NCI-H345 treated with DMSO at 0.1 percent for 48 hours (cell line): Measurements from ENCODE around the gene CFAP61.
A peak's percentile ranks its signal among the peaks of the same experiment; 100 is the strongest.
"Not testable (repeated sequence)": the region's sequence is repeated elsewhere in the genome, so short reads cannot be mapped to it uniquely, and the experiment has no call there.

Experiments used
- DNase-seq: peaks from one replicate; lab custom pipeline; 2025; ENCODE audit not compliant: unreplicated experiment; lab: John Stamatoyannopoulos, UW

Gene CFAP61

DNA sequence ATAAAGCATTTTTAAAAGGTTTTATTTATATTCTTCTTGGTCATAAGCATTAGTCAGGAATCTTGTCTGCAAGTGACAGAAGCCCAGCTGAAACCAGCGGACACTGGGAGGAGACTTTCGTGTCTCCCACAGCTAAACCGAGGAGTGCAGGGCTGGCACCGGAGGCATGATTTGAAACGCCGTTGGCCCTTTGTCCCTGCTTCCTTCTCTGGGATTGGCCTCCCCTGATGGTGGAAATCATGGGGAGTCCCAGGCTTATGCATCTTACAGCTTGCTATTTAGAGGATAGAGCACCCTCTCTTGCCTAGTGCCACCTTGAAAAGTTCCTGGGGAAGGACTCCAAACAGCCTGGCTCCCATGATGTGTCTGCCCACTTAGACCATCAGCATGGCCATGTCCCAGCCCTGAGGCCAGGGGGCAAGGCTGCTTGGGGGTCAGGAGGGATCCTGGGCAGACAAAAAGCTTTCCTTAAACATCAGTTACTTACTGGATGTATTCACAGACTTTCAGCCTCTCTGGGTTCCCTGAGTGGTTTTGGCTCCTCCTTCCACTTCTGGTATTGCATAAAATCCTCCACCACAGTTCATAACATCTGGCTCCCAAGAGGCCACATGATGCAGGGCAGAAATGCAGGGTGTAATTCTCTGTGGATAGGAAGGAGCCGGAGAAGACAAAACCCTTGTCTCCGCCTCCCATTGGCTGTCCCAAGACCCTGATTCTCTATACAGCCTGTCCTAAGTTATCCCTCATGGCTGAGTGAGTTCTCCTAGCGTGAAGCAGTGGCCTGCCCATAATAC is 266.2 kb downstream of the CFAP61 start:
- no peak for DNase-seq

DNA sequence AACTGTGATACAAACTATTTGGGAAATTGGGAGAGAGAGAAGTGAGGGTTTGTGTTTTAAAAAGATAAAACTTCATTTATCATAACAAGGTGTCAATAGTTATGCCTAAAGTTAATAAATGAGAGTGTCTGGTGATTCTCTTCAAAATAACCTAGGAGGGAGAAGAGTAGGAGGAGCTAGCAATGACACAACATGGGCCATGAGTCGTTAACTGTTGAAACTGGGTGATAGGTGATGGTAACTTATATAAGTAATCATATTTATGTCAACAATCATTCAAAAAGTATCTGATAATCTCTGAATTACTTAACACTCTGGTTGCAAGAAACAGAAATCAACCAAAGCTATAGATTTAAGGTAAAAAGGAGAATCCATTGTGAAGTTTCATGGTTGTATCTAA is 268.8 kb downstream of the CFAP61 start:
- no peak for DNase-seq

DNA sequence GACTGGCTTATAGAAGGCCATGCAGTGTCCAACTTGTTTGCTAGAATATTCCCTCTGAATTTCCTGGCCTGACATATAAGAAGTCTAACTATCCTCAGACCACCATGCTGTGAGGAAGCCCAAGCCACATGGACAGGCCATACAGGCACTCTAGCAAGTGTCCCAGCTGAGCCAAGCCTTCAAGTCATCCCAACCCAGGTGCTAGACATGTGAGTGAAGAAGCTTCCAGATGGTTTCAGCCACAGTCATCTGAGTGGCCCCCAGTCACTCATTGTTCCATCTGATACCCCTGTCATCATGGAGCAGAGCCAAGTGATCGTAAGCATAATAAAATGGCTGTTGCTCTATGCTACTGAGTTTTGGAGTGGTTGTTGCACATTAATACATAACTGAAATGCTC is 269.6 kb downstream of the CFAP61 start:
- DNase-seq: no peak

DNA sequence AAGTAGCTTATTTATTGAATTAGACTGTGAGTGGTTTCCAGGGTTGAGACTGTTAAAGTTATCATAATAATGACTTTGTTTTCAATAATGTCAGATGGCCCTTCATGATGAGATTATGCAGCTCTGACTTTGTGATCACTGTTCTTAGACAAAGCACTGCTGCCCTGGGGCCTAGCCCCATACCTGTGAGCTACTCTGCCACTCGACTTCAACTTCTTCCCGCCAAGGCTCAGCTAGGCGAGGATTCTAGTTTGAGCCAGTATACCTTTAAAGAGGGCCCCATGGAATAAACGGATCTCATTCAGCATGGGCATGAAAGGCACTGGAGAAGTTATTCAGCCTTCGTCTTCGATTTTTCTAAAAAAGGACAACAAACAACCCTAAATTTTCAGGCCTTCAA is 270.6 kb downstream of the CFAP61 start:
- DNase-seq: no peak

DNA sequence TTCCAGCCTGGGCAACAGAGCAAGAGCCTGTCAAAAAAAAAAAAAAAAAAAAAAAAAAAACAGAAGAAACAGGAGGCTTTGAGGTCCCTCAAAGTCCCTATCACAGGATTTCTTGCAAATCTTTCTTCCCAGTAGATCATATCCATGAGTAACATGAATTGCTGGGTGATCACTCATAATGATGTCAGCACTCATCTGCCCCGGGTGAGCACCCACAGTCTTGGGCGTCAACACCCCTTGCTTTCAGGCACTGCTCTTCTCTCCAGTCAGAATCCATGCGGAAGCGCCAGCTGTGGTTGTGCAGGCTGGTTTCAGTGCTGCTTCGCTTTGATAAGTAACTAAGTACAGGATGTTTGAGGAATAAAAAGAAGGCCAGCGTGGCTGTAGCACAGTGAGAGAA is 275.4 kb downstream of the CFAP61 start:
- DNase-seq: no peak

DNA sequence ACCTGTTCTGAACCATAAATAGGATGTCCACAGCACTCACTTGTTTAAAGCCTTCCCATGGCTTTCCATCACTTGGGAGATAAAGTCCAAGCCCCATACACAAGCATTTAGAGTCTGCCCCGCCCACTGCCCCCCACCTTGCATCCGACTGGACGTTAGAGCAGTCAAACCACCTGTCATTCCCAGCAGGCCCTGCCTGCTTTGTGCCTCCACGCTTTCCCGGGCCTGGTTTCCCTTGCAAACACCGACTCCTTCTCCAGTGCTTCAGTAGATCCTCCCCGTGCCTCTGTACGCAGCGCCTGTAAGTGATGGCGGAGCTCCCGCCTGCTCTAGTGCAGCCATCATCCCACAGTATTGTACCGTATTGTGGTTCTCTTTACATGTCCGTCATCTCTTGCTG is 277.2 kb downstream of the CFAP61 start:
- DNase-seq: no peak

DNA sequence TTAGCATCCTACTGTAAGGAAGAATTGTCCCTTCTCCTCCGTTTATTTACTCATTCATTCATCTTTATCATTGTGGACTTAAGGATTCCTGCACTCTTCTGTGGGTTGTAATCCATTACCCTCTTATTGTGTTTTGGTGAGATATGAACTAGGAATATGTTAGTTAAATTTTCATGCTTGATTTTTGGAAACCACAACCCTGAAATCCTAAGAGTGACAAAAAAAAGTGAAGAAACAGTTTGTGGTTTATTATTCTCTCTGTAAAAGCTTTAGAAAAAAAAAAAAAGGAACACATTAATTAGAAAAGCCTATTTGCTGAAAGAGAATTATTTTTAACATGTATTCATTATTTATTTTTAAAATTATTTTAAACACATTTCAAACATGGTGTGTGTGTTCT is 278.8 kb downstream of the CFAP61 start:
- no peak for DNase-seq

DNA sequence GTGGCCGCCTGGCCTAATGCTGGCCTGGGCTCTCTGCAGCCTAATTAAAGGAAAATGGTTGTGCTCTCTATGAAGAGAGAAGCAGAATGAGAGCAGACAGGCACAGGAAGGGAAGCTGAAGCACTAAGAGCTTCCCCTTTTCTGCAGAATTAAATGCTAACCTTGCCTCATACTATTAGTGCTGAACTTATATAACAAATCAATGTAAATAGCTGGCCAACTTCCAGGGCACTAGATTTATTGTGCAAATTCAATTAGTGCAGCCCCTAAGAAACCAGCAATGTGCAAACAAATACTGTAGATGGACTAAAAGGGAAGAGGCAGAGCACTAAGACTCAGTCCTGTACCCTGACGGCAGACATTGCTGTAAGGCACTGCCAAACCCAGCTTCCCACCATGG is 279.5 kb downstream of the CFAP61 start:
- DNase-seq: no peak

DNA sequence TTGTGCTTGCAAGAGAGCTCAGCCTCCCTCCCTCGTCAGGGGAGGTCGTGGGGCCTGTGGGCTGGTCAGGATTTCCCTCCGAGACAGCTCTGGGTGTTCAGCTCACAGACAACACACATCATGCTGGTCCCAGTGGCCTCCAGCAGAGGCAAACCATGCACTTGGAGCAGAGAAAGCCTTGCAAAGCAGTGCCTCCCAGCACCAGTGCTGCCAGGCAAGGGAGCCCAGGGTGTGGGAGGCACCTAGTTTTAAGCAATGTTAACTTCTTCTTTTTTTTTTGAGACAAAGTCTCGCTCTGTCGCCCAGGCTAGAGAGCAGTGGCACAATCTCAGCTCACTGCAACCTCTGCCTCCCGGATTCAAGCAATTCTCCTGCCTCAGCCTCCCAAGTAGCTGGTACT is 281.5 kb downstream of the CFAP61 start:
- DNase-seq: no peak

DNA sequence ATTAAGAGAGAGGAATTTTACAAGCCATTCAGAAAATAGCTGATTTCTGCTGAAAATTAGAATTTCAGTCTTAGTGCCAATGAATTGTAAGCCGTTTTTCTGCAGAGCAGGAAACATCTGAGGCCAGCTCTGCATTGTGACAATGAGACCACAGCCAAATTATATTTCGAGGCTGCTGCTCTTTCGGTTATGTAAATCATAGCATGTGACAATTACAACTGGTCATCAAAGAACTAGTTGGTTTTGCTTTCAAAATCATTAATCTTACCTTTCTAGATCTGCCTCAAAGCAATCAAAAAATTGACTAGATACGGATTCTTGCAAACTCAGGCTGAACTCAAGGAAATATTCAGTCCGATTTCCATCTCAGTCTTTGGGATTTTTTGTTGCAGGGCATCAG is 282.2 kb downstream of the CFAP61 start:
- DNase-seq: no peak

DNA sequence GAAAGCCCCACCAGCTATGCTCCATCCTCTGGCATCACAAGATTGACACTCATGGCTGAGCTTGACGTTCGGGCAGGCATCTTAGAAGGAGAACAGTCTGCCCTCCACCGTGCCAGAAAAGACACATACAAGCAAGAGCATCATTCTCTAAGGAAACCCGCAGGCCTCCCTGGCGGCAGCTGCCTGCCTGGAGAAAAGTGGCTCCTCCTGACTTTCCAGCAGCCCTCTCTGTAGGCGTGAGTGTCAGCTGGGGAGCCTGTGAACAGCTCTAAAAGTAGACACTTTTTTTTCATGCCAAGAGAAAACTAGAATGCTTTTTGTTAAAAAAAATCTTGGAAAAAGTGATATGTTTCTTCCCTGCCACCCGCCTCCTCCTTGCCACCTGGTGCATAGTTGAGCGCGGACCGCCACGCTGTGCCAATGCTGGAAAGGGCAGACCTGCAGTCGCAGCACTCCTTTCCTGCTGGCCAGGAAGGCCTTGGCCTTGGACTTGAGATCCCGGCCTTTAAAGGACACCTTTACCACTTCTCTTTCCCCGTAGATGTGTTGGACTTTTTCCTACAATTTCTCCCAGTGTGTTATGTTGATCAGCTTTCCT is 285.9 kb downstream of the CFAP61 start:
- no peak for DNase-seq

DNA sequence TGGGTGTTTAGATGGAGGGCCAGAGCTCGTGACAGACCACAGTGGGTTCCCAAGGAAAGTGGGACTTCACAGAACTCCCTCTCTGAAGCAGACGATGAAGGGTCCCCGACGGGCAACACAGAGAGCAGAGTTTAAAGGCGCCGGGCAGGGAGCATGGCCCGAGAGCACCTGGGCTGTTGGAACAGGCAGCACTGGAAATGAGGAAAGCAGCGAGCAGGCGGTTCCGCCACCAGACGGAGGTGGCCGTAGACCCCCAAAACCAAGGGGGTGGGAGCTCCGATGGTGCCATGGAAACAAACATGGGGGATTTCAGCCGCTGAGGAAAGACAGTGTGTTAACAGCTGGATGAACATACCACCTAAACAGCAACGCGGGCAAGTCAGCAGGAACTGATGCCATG is 288.1 kb downstream of the CFAP61 start:
- DNase-seq: no peak

DNA sequence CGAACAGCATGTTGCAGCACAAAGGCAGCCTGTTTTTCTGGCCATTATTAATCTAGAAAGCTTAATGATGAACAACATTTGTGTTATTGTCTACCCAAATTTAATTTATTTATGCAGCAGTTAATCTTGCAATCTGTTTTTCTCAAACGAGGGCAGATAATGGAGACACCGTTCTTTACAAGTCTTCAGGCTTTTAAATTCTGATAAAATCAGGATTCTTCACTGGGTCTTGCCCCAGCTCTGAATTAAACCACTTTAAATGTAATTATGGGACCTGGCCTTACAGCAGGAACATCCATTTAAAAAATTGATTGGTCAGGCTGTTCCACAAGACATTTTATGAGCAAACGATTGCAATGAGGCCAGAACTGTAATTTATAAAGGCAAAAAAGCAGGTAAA is 289.0 kb downstream of the CFAP61 start:
- no peak for DNase-seq

DNA sequence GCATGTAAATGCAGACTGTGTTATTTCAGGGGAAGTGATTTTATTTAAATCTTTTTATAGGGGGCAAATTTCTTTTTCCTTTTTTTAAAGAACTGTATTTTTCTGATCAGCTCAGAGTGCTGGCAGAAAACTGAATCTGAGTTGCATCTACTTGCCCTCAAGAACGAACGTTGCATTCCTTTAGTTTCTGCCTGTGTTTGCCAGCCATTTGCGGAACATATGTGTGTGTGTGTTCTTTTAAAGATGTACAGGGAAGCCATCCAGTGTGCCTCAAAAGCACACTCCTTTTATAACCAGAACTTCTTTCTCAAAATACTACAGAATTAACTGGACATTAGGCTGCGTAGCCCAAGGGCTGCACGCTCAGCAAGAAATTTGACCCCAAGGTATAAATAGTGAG is 289.7 kb downstream of the CFAP61 start:
- DNase-seq: no peak

DNA sequence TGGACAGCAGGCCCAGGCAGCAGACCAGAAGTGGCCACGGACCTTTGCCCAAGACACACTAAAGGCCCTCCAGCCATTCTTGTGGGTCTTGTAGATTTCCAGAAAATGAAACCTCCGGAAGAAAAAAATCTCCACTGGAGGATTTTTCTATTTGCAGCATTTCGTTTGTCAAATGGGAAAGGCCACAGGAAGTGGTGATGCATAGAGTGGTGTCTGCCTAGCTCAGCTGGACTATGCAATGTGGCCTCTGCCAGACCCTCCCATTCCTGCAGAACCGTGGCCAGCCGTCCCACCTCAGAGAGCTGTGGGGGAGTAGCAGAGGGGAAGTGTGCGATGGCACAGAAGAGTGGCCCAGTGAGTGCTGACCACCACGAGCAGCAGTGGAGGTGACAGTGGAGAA is 291.6 kb downstream of the CFAP61 start:
- no peak for DNase-seq

DNA sequence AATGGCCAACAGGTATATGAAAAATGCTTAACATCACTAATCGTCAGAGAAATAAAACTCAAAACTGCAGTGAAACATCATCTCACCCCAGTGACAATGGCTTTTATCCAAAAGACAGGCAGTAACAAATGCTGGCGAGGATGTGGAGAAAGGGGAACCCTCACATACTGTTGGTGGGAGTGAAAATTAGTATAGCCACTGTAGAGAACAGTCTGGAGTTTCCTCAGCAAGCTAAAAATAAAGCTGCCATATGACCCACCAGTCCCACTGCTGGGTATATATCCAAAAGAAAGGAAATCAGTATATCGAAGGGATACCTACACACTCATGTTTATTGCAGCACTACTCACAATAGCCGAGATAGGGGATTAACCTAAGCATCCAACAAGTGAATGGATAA is 292.1 kb downstream of the CFAP61 start:
- DNase-seq: no peak

DNA sequence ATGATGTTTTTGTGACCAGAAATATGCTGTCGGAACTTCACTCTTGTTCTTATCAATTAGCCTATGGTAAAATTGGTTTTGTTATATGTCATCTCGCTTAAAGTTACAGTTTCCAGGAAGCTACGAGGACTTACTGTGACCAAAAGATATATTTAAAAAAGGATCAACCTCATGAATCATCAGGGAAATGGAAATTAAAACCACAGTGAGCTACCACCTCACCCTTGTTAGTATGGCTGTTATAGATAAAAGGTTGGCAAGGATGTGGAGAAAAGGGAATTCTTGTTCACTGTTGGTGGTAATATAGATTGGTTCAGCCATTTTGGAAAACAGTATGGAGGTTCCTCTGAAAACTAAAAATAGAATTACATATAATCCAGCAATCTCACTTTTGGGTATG is 301.2 kb downstream of the CFAP61 start:
- no peak for DNase-seq

DNA sequence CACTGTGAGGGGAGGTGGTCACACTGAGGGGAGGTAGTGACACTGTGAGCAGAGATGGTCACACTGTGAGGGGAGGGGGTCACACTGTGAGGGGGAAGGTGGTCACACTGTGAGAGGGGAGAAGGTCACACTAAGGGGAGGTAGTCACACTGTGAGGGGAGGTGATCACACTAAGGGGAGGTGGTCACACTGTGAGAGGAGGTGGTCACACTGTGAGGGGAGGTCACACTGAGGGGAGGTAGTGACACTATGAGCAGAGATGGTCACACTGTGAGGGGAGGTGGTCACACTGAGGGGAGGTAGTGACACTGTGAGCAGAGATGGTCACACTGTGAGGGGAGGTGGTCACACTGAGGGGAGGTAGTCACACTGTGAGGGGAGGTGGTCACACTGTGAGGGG is 303.2 kb downstream of the CFAP61 start:
- not testable (repeated sequence) for DNase-seq

DNA sequence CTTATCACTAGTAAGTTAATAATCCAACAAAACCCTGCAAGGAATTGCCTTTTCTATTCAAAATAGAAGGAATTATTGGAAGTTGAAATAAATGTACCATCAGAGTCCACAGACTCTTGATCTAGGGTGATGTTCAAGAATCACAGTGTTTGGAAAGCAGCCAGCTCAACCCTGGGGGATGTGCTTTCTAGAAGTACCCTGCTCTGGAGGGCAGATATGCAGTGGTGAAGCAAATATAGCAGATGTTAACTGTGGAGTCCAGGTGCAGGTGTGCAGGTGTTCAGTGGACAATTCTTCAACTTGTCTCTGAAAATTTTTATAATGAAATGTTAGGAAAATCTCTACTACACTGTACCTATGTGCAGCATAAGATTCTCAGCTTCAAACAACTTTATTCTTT is 306.5 kb downstream of the CFAP61 start:
- DNase-seq: peak; percentile 87

DNA sequence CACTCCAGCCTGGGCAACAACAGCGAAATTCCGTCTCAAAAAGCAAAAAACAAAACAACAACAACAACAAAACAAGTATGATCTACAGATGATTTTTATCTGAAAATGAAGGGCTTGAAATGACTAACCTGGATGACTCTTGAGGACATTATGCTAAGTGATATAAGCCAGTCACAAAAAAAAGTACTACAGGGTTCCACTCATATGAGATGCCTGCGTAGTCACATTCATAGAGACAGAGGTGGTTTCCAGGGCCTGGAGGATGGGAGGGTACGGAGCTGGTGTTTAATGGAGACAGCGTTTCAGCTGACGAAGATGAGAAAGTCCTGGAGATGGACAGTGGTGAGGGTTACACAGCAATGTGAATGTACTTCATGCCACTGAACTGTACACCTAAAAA is 307.3 kb downstream of the CFAP61 start:
- DNase-seq: no peak

DNA sequence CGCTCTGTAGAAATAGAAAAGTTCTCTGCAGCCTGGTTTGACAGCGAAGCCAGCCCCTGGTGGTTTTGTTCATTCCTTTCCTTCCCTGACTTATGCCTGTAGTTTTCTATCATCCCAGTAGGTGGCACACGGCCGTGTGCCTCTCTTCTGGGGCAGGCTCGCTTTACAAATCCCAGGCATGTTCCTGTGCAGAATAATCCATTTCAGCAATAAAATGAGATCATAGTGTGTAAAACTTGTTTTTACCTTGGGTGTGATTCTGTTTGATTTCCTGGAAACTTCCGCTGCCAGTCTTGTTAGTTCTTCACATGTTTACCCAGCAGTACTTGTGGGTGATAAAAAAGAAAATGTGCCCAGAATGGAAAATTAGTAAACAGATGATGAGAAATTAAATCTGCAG is 308.1 kb downstream of the CFAP61 start:
- peak; percentile 67 for DNase-seq

DNA sequence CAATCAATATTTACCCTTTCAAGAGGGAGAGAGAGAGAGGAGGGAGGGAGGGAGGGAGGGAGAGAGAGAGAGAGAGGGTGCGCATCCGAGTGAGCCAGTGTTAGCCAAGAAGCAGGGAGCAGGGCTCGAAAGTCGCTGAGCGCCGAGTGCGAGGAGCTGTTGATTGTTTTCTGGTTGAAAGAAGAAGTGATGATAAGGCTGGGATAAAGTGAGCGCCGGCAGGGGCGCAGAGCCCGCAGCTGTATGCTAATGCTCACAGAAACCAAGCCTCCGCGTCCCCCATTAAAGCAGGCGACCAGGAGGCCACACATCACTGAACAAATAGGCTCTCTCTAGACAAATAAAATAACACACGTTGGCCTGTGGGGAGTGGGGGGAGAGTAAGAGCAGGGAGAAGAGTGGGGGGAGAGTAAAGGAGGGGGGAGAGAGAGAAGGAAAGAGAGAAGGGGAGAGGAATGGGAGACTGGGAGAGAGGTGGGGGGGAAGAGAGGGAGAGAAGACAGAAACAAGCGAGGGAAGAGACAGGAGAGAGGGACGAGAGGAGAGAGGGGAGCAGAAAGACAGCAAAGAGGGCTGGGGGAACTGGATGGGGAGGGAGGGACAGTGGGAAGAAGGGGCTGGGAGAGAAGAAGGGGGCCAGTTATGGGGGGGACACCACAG is 310.6 kb downstream of the CFAP61 start:
- peak; percentile 99 for DNase-seq

DNA sequence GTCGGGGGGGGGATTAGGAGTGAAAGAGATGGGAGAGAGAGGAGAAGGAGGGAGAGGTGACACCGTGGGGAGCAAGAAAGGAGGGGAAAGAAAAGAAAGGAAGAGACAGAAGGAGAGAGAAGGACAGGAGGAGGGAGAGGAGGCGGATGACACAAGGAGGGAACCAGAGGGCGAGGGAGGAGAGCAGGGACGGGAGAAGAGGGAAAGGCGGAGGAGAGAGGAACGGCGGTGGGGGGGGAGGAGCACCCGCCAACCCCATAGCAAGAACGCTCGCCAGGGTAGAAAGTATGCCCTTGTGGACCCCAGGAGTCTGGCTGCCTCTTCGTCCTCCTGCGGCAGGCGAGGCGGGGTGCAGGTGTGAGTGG is 311.1 kb downstream of the CFAP61 start:
- peak; percentile 62 for DNase-seq
